SK-N-SH (cell line): Measurements from ENCODE around the gene C1QL4. TPM values are rescaled to one million over a fixed set of nuclear protein-coding genes. Genes with fewer than 3 reads are reported as not detected.

ENCODE experiments used
- CTCF ChIA-PET: fragments of 300-600, 350-600 bp; formaldehyde crosslinking; extraction: SDS; loops from one replicate; lab custom pipeline; 2021; lab: Yijun Ruan, JAX
- POLR2A ChIA-PET: fragments of 350-600 bp; sonication (Branson Sonifier 250); formaldehyde crosslinking; extraction: SDS; loops from one replicate; lab custom pipeline; 2020; ENCODE audit warnings: antibody characterized with exemption, inconsistent platforms; lab: Yijun Ruan, JAX
- DNase-seq: peaks from one replicate; pipeline ENCODE4 v3.0.0; 2012
- H2AFZ ChIP-seq: fragments of 200-600 bp; sonication (generic); 2 replicates; pipeline ENCODE4 v1.8.1; 2016; ENCODE audit warnings: antibody characterized with exemption, mild to moderate bottlenecking, low read depth
- H3F3A ChIP-seq: fragments of 200-600 bp; sonication (generic); replicated peaks from 2 replicates; pipeline ENCODE3; 2016; ENCODE audit warnings: antibody characterized with exemption, mild to moderate bottlenecking; ENCODE audit not compliant: insufficient read depth
- H3K27ac ChIP-seq, 2 experiments: fragments of 200-500 bp in 1 of 2; fragments of 200-600 bp in 1 of 2; sonication (Bioruptor generic) in 1 of 2; sonication (generic), shearing (Covaris generic) in 1 of 2; 2 replicates each; pipeline versions ENCODE4 v1.5.1 to v1.6.1; 2014 to 2016; ENCODE audit warnings: low read depth in 2 of 2, inconsistent platforms in 1 of 2, low read length in 1 of 2, mild to moderate bottlenecking in 1 of 2, mixed read lengths in 1 of 2
- H3K27me3 ChIP-seq: fragments of 200-600 bp; sonication (generic), shearing (Covaris generic); 2 replicates; pipeline ENCODE4 v1.6.1; 2016; ENCODE audit warnings: mixed run types; ENCODE audit not compliant: insufficient read depth
- H3K36me3 ChIP-seq, 2 experiments: fragments of 200-500 bp in 1 of 2; fragments of 200-600 bp in 1 of 2; sonication (Bioruptor generic) in 1 of 2; sonication (generic) in 1 of 2; replicated peaks in 1 of 2; 2 replicates each; pipeline versions ENCODE3 to v1.5.1; 2014 to 2016; ENCODE audit warnings: low read length in 1 of 2, mild to moderate bottlenecking in 1 of 2; ENCODE audit not compliant: insufficient read depth in 2 of 2, control insufficient read depth in 1 of 2
- H3K4me1 ChIP-seq, 2 experiments: fragments of 200-500 bp in 1 of 2; fragments of 200-600 bp in 1 of 2; sonication (Bioruptor generic) in 1 of 2; sonication (generic), shearing (Covaris generic) in 1 of 2; 2 replicates each; pipeline versions ENCODE4 v1.5.1 to v1.6.1; 2014 to 2016; ENCODE audit warnings: low read depth in 1 of 2, low read length in 1 of 2, mixed run types in 1 of 2; ENCODE audit not compliant: insufficient read depth in 2 of 2, control insufficient read depth in 1 of 2
- H3K4me2 ChIP-seq: fragments of 200-600 bp; sonication (generic), shearing (Covaris generic); 2 replicates; pipeline ENCODE4 v1.6.1; 2017; ENCODE audit warnings: mixed run types
- H3K4me3 ChIP-seq, 2 experiments: fragments of 200-500 bp in 1 of 2; fragments of 200-600 bp in 1 of 2; sonication (Bioruptor generic) in 1 of 2; sonication (generic), shearing (Covaris generic) in 1 of 2; 2 replicates each; pipeline versions ENCODE4 v1.5.1 to v1.8.1; 2014 to 2016; ENCODE audit warnings: low read depth in 2 of 2, inconsistent platforms in 1 of 2, low read length in 1 of 2, mild to moderate bottlenecking in 1 of 2, mixed read lengths in 1 of 2, moderate library complexity in 1 of 2
- H3K79me2 ChIP-seq: fragments of 200-600 bp; sonication (generic); 2 replicates; pipeline ENCODE4 v1.8.1; 2017; ENCODE audit warnings: mild to moderate bottlenecking; ENCODE audit not compliant: insufficient read depth
- H3K9ac ChIP-seq: fragments of 200-600 bp; sonication (generic); 2 replicates; pipeline ENCODE4 v1.6.1; 2017; ENCODE audit warnings: mixed run types
- H3K9me2 ChIP-seq: fragments of 200-600 bp; sonication (generic); 2 replicates; pipeline ENCODE4 v1.6.1; 2017; ENCODE audit warnings: mixed run types
- H3K9me3 ChIP-seq: fragments of 200-600 bp; sonication (generic); 2 replicates; pipeline ENCODE4 v1.6.1; 2017; ENCODE audit warnings: mixed run types, mild to moderate bottlenecking, moderate library complexity
- H4K20me1 ChIP-seq: fragments of 200-600 bp; sonication (generic); 2 replicates; pipeline ENCODE4 v1.6.1; 2017; ENCODE audit warnings: mild to moderate bottlenecking, mixed run types; ENCODE audit not compliant: insufficient read depth
- CHD2 ChIP-seq: fragments of 150-350 bp; IDR thresholded peaks from 2 replicates; pipeline ENCODE4 v1.6.1; 2018; ENCODE audit warnings: low read length; ENCODE audit not compliant: partially characterized antibody
- CTCF ChIP-seq: fragments of 200-600 bp; sonication (generic); IDR thresholded peaks from 2 replicates; pipeline ENCODE4 v1.6.1; 2017; ENCODE audit warnings: antibody characterized with exemption, mild to moderate bottlenecking, moderate library complexity
- ELF1 ChIP-seq: IDR thresholded peaks from 2 replicates; pipeline ENCODE4 v1.4.0; 2012
- EP300 ChIP-seq, 2 experiments: IDR thresholded peaks; 2 replicates each; pipeline versions ENCODE4 v1.4.0 to v1.6.1; 2012; ENCODE audit warnings: borderline replicate concordance in 1 of 2, low read depth in 1 of 2, low read length in 1 of 2
- EZH2phosphoT487 ChIP-seq: fragments of 200-600 bp; sonication (generic); IDR thresholded peaks from 2 replicates; pipeline ENCODE4 v1.6.1; 2017; ENCODE audit warnings: low read depth, mixed run types, mild to moderate bottlenecking, antibody characterized with exemption, moderate library complexity, borderline replicate concordance
- MAX ChIP-seq: IDR thresholded peaks from 2 replicates; pipeline ENCODE4 v1.4.0; 2012; ENCODE audit warnings: low read depth
- MXI1 ChIP-seq: IDR thresholded peaks from 2 replicates; pipeline ENCODE4 v1.6.1; 2012; ENCODE audit warnings: mild to moderate bottlenecking, low read depth, low read length, improper control_type of control experiment
- NRF1 ChIP-seq: IDR thresholded peaks from 2 replicates; pipeline ENCODE4 v1.6.1; 2012; ENCODE audit warnings: low read depth, mild to moderate bottlenecking, low read length
- POLR2AphosphoS5 ChIP-seq: IDR thresholded peaks from 2 replicates; pipeline ENCODE4 v1.6.1; 2012; ENCODE audit warnings: low read depth, low read length
- RAD21 ChIP-seq: IDR thresholded peaks from 2 replicates; pipeline ENCODE4 v1.6.1; 2012; ENCODE audit warnings: mild to moderate bottlenecking, low read length
- RFX5 ChIP-seq: IDR thresholded peaks from 2 replicates; pipeline ENCODE4 v1.6.1; 2012; ENCODE audit warnings: mild to moderate bottlenecking, improper control_type of control experiment, low read length
- RXRA ChIP-seq: IDR thresholded peaks from 2 replicates; pipeline ENCODE4 v1.4.0; 2012; ENCODE audit warnings: low read depth, mild to moderate bottlenecking, borderline replicate concordance
- SIN3A ChIP-seq: IDR thresholded peaks from 2 replicates; pipeline ENCODE4 v1.6.1; 2012; ENCODE audit warnings: low read depth, mild to moderate bottlenecking, low read length, moderate library complexity, borderline replicate concordance
- SMC3 ChIP-seq: IDR thresholded peaks from 2 replicates; pipeline ENCODE4 v1.6.1; 2012; ENCODE audit warnings: low read depth, low read length, improper control_type of control experiment
- TAF1 ChIP-seq: IDR thresholded peaks from 2 replicates; pipeline ENCODE4 v1.6.1; 2012; ENCODE audit warnings: low read depth, mild to moderate bottlenecking, low read length, moderate library complexity, borderline replicate concordance
- TCF12 ChIP-seq: IDR thresholded peaks from 2 replicates; pipeline ENCODE4 v1.4.0; 2012
- TEAD4 ChIP-seq: IDR thresholded peaks from 2 replicates; pipeline ENCODE4 v1.4.0; 2012; ENCODE audit warnings: mild to moderate bottlenecking, borderline replicate concordance; ENCODE audit not compliant: insufficient read depth
- USF2 ChIP-seq: fragments of 150-350 bp; IDR thresholded peaks from 2 replicates; pipeline ENCODE4 v1.6.1; 2017; ENCODE audit warnings: antibody characterized with exemption, low read length, low read depth, borderline replicate concordance
- YY1 ChIP-seq: IDR thresholded peaks from 2 replicates; pipeline ENCODE4 v1.4.0; 2012; ENCODE audit warnings: low read depth, mild to moderate bottlenecking
- ZBTB33 ChIP-seq: IDR thresholded peaks from 2 replicates; pipeline ENCODE4 v1.4.0; 2012; ENCODE audit warnings: low read depth, borderline replicate concordance
- WGBS: methylation state at CpG from one replicate; pipeline ENCODE4 v1.1.6; 2017; ENCODE audit warnings: low lambda C conversion rate; 5-methylcytosine and 5-hydroxymethylcytosine counted together
- polyA plus RNA-seq, 3 experiments: library from polyadenylated mRNA; depleted of rRNA; stranded (reverse); fragments of >200 nt; gene quantifications; 2 replicates each; pipeline ENCODE4 v1.2.3, GENCODE V29; 2012
- TF ChIP-seq, protein P1 (sequence below): IDR thresholded peaks from 2 replicates; pipeline ENCODE4 v1.4.0; 2012; ENCODE audit warnings: low read depth, borderline replicate concordance
- TF ChIP-seq, protein P2 (sequence below): IDR thresholded peaks from 2 replicates; pipeline ENCODE4; 2012

Gene C1QL4
- polyA plus RNA-seq, 1 of the 3 experiments (the other 2 are of a cell fraction), result 14.6 TPM

DNA sequence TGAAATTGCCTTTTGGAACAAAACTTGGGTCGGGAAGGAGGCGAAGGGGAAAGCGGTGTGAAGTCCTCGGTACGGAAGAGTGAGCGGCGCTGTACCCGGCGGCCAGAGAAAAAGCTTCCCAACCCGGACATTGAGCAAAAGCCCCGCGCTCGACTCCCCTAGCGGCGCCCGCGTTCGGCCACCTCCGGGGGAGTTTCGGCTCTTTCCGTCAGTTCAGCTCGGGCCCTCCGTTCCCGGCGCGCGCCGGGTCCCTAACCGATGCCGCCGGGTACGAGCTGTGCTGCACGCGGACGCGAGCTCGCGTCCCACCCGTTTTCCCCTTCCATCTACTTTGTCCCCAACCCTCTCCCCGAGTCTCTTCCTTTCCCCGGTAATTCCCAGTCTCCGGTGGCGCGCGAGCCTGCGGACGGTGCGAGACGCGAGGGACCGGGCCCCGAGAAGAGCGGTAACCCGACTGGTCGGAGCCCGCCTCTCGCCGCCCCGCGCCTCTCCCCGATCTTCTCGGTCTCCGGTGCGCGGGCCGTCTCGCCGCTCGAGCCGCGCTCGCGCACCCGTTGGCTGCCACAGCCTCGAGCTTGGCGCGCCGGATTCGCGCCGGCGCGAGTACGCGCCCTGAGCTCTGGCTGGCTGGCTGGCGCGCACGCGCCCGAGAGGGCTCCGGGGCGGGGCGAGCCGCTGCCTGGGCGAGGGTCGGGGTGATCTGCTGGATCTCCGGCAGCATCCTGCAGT lies 29.8 kb upstream of the C1QL4 start:
- H3K27ac ChIP-seq, result peak overlapping the region; percentile 90 to 95
- DNase-seq, result peak; percentile 98
- peaks cover 50% of the 10 kb centered on the region for H3K79me2 ChIP-seq
- peaks cover 25% of the 10 kb centered on the region for H3F3A ChIP-seq
- ChIA-PET POLR2A (interaction anchor here (0.9 to 1.6 kb wide), 11 partner anchors 8 to 237 kb away, joined by 3 to 11 read pairs (median 4); partner anchors contain the start of genes TROAP and TUBA1B), CTCF (interaction anchor here (0.7 to 16.8 kb wide), 11 partner anchors 9 to 213 kb away, joined by 3 to 617 read pairs (median 8); partner anchors contain the start of genes C1QL4, DNAJC22, KCNH3 and TROAP)
- H3K9me2 ChIP-seq, result no peaks in the 10 kb centered on the region
- peaks cover 3 to 6% of the 10 kb centered on the region in 2 experiments; a peak in 3 of 4 replicates for H3K4me1 ChIP-seq
- 1% methylated on average over 40 of the region's 97 CpGs for WGBS
- TF ChIP-seq CTCF (peak; percentile 37), ZBTB33 (no peak), EZH2phosphoT487 (no peak), MXI1 (peak; percentile 68), SIN3A (0 out of 2 replicates have a peak, but pooled peaks have one; percentile 8), YY1 (peak; percentile 46; the same call in 1 of the 2 replicates), CHD2 (peak; percentile 47), ELF1 (0 out of 2 replicates have a peak, but pooled peaks have one; percentile 53), TEAD4 (no peak), RXRA (0 out of 2 replicates have a peak, but pooled peaks have one; percentile 24), TCF12 (no peak), MAX (peak; percentile 45; the same call in 1 of the 2 replicates), EP300 (IDR thresholded peaks at IDR 0.05; ENCODE audit: borderline replicate concordance in 1 of 2, low read depth in 1 of 2, low read length in 1 of 2) (peak in 1 of 2 experiments; percentile 15; a peak in 1 of 4 replicates), TAF1 (peak; percentile 96; the same call in 1 of the 2 replicates), NRF1 (peak; percentile 92), RFX5 (0 out of 2 replicates have a peak, but pooled peaks have one; percentile 38), SMC3 (no peak), RAD21 (no peak), POLR2AphosphoS5 (peak; percentile 36), USF2 (no peak)
- TF ChIP-seq, protein P1, sequence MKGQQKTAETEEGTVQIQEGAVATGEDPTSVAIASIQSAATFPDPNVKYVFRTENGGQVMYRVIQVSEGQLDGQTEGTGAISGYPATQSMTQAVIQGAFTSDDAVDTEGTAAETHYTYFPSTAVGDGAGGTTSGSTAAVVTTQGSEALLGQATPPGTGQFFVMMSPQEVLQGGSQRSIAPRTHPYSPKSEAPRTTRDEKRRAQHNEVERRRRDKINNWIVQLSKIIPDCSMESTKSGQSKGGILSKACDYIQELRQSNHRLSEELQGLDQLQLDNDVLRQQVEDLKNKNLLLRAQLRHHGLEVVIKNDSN, result no peak
- TF ChIP-seq, protein P2, sequence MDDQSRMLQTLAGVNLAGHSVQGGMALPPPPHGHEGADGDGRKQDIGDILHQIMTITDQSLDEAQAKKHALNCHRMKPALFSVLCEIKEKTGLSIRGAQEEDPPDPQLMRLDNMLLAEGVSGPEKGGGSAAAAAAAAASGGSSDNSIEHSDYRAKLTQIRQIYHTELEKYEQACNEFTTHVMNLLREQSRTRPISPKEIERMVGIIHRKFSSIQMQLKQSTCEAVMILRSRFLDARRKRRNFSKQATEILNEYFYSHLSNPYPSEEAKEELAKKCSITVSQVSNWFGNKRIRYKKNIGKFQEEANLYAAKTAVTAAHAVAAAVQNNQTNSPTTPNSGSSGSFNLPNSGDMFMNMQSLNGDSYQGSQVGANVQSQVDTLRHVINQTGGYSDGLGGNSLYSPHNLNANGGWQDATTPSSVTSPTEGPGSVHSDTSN, result no peak
- peak overlapping the region; percentile 77 for H2AFZ ChIP-seq
- peak overlapping the region; percentile 79 to 91 for H3K4me3 ChIP-seq
- H3K4me2 ChIP-seq, result peak overlapping the region; percentile 82
- H3K9me3 ChIP-seq, result no peaks in the 10 kb centered on the region
- peak overlapping the region; percentile 98 for H3K9ac ChIP-seq
- peaks cover 0 to 17% of the 10 kb centered on the region in 2 experiments for H3K36me3 ChIP-seq
- peaks cover 29% of the 10 kb centered on the region for H4K20me1 ChIP-seq
- H3K27me3 ChIP-seq, result no peaks in the 10 kb centered on the region
